GM21447 (cell line): ENCODE measurements around the gene HMGXB4.
"Not testable (repeated sequence)": the region's sequence is repeated elsewhere in the genome, so short reads cannot be mapped to it uniquely, and the experiment has no call there.

Experiments used
- ATAC-seq: cut with Tn5 transposase; IDR thresholded peaks from one replicate; pipeline ENCODE4 v1.9.1; 2021; ENCODE audit not compliant: unreplicated experiment

HMGXB4 gene

GRCh38 chr22:35257321-35258190 is at the start of gene HMGXB4:
HMGXB4 (plus strand) TSS chr22:35257493; CDS start chr22:35262391, 4,898 bp downstream.
- ATAC-seq = peak; percentile 83

GRCh38 chr22:35208003-35208402 is 49.3 kb upstream of the HMGXB4 start:
- no peak for ATAC-seq

- no peak for ATAC-seq
Observed at GRCh38 chr22:35209203-35209602, 48.1 kb upstream of the HMGXB4 start.

- ATAC-seq = no peak
Observed at GRCh38 chr22:35212009-35212408, 45.3 kb upstream of the HMGXB4 start.

- ATAC-seq = no peak
Observed at GRCh38 chr22:35212996-35213395, 44.3 kb upstream of the HMGXB4 start.

GRCh38 chr22:35214968-35215367 is 42.3 kb upstream of the HMGXB4 start:
- no peak for ATAC-seq

- ATAC-seq = no peak
Observed at GRCh38 chr22:35215993-35216392, 41.3 kb upstream of the HMGXB4 start.

- no peak for ATAC-seq
Observed at GRCh38 chr22:35217527-35217926, 39.8 kb upstream of the HMGXB4 start.

GRCh38 chr22:35218079-35218478 is 39.2 kb upstream of the HMGXB4 start:
- no peak for ATAC-seq

- ATAC-seq = no peak
Observed at GRCh38 chr22:35219012-35219411, 38.3 kb upstream of the HMGXB4 start.

GRCh38 chr22:35220221-35220620 is 37.1 kb upstream of the HMGXB4 start:
- ATAC-seq = no peak

- no peak for ATAC-seq
Observed at GRCh38 chr22:35225010-35225409, 32.3 kb upstream of the HMGXB4 start.

GRCh38 chr22:35226958-35227647 is 30.2 kb upstream of the HMGXB4 start:
- no peak for ATAC-seq

GRCh38 chr22:35229865-35230264 is 27.4 kb upstream of the HMGXB4 start:
- ATAC-seq = no peak

GRCh38 chr22:35230417-35230816 is 26.9 kb upstream of the HMGXB4 start:
- no peak for ATAC-seq

- ATAC-seq = no peak
Observed at GRCh38 chr22:35230839-35231584, 26.3 kb upstream of the HMGXB4 start.

- ATAC-seq = no peak
Observed at GRCh38 chr22:35231585-35232084, 25.7 kb upstream of the HMGXB4 start.

GRCh38 chr22:35238749-35239148 is 18.5 kb upstream of the HMGXB4 start:
- ATAC-seq = not testable (repeated sequence)

- not testable (repeated sequence) for ATAC-seq
Observed at GRCh38 chr22:35244507-35244906, 12.8 kb upstream of the HMGXB4 start.

GRCh38 chr22:35250156-35250555 is 7.1 kb upstream of the HMGXB4 start:
- no peak for ATAC-seq

GRCh38 chr22:35253946-35254345 is 3.3 kb upstream of the HMGXB4 start:
- no peak for ATAC-seq
